ENCODE measurements around the gene SMURF1. TPM values are rescaled to one million over a fixed set of nuclear protein-coding genes. Genes with fewer than 3 reads are reported as not detected.

SMURF1 gene
- polyA plus RNA-seq, 1 donor from 2014 or later: 22.9 TPM

- no peaks in the 10 kb centered on the region for H4K20me1 ChIP-seq (ENCODE audit: insufficient read depth)
- TF ChIP-seq MXI1 (conservative IDR thresholded peaks at IDR 0.05; ENCODE audit: poor library complexity, severe bottlenecking) (no peak), EP300 (conservative IDR thresholded peaks at IDR 0.05; ENCODE audit: poor library complexity, severe bottlenecking) (no peak), EZH2 (IDR thresholded peaks at IDR 0.05; ENCODE audit: borderline replicate concordance, insufficient read depth, low read length, poor library complexity, severe bottlenecking) (no peak), POLR2AphosphoS5 (IDR thresholded peaks at IDR 0.05) (no peak), TAF1 (IDR thresholded peaks at IDR 0.05; ENCODE audit: low read depth) (no peak), SMC3 (conservative IDR thresholded peaks at IDR 0.05; ENCODE audit: poor library complexity) (no peak), RAD21 (conservative IDR thresholded peaks at IDR 0.05) (no peak)
- TF ChIP-seq, protein P1, sequence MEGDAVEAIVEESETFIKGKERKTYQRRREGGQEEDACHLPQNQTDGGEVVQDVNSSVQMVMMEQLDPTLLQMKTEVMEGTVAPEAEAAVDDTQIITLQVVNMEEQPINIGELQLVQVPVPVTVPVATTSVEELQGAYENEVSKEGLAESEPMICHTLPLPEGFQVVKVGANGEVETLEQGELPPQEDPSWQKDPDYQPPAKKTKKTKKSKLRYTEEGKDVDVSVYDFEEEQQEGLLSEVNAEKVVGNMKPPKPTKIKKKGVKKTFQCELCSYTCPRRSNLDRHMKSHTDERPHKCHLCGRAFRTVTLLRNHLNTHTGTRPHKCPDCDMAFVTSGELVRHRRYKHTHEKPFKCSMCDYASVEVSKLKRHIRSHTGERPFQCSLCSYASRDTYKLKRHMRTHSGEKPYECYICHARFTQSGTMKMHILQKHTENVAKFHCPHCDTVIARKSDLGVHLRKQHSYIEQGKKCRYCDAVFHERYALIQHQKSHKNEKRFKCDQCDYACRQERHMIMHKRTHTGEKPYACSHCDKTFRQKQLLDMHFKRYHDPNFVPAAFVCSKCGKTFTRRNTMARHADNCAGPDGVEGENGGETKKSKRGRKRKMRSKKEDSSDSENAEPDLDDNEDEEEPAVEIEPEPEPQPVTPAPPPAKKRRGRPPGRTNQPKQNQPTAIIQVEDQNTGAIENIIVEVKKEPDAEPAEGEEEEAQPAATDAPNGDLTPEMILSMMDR (IDR thresholded peaks at IDR 0.05; ENCODE audit: poor library complexity, severe bottlenecking): no peak
- TF ChIP-seq, protein P2, sequence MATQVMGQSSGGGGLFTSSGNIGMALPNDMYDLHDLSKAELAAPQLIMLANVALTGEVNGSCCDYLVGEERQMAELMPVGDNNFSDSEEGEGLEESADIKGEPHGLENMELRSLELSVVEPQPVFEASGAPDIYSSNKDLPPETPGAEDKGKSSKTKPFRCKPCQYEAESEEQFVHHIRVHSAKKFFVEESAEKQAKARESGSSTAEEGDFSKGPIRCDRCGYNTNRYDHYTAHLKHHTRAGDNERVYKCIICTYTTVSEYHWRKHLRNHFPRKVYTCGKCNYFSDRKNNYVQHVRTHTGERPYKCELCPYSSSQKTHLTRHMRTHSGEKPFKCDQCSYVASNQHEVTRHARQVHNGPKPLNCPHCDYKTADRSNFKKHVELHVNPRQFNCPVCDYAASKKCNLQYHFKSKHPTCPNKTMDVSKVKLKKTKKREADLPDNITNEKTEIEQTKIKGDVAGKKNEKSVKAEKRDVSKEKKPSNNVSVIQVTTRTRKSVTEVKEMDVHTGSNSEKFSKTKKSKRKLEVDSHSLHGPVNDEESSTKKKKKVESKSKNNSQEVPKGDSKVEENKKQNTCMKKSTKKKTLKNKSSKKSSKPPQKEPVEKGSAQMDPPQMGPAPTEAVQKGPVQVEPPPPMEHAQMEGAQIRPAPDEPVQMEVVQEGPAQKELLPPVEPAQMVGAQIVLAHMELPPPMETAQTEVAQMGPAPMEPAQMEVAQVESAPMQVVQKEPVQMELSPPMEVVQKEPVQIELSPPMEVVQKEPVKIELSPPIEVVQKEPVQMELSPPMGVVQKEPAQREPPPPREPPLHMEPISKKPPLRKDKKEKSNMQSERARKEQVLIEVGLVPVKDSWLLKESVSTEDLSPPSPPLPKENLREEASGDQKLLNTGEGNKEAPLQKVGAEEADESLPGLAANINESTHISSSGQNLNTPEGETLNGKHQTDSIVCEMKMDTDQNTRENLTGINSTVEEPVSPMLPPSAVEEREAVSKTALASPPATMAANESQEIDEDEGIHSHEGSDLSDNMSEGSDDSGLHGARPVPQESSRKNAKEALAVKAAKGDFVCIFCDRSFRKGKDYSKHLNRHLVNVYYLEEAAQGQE (IDR thresholded peaks at IDR 0.05; ENCODE audit: borderline replicate concordance): no peak
- no peak overlapping the region for H3K4me3 ChIP-seq (ENCODE audit: low read length)
- H3K79me2 ChIP-seq (replicated peaks; ENCODE audit: insufficient read depth, low read length): no peaks in the 10 kb centered on the region
- no peak overlapping the region for H3K9ac ChIP-seq (ENCODE audit: low read length)
- no peak overlapping the region for H3K27ac ChIP-seq (ENCODE audit: low read length)
- no peaks in the 10 kb centered on the region for H3K9me3 ChIP-seq (ENCODE audit: low read length)
- no peaks in the 10 kb centered on the region for H3F3A ChIP-seq (ENCODE audit: insufficient read depth, low read length, poor library complexity, severe bottlenecking)
- peaks cover 11% of the 10 kb centered on the region for H3K36me3 ChIP-seq (ENCODE audit: insufficient read depth, low read length)
- H2AFZ ChIP-seq (ENCODE audit: low read depth, low read length): no peak overlapping the region
- H3K27me3 ChIP-seq (ENCODE audit: insufficient read depth, low read depth, low read length): no peaks in the 10 kb centered on the region
- H3K9me2 ChIP-seq (ENCODE audit: insufficient read depth, low read length): no peaks in the 10 kb centered on the region
- H3K4me2 ChIP-seq (ENCODE audit: low read length): no peak overlapping the region
Measured at GRCh38 chr7:98993024-98993897, 150.6 kb downstream of the SMURF1 start.

GRCh38 chr7:98992076-98992475 is 151.8 kb downstream of the SMURF1 start:
- H3K27ac ChIP-seq (ENCODE audit: low read length): no peak overlapping the region
- peaks cover 11% of the 10 kb centered on the region for H3K36me3 ChIP-seq (ENCODE audit: insufficient read depth, low read length)
- TF ChIP-seq SMC3 (conservative IDR thresholded peaks at IDR 0.05; ENCODE audit: poor library complexity): no peak
- no peak for TF ChIP-seq POLR2AphosphoS5 (IDR thresholded peaks at IDR 0.05)
- no peak for TF ChIP-seq MXI1 (conservative IDR thresholded peaks at IDR 0.05; ENCODE audit: poor library complexity, severe bottlenecking)
- TF ChIP-seq EZH2 (IDR thresholded peaks at IDR 0.05; ENCODE audit: borderline replicate concordance, insufficient read depth, low read length, poor library complexity, severe bottlenecking): no peak
- TF ChIP-seq RAD21 (conservative IDR thresholded peaks at IDR 0.05): no peak
- TF ChIP-seq TAF1 (IDR thresholded peaks at IDR 0.05; ENCODE audit: low read depth): no peak
- TF ChIP-seq, protein P2 (IDR thresholded peaks at IDR 0.05; ENCODE audit: borderline replicate concordance): no peak
- TF ChIP-seq, protein P1 (IDR thresholded peaks at IDR 0.05; ENCODE audit: poor library complexity, severe bottlenecking): no peak
- no peak for TF ChIP-seq EP300 (conservative IDR thresholded peaks at IDR 0.05; ENCODE audit: poor library complexity, severe bottlenecking)
- no peak overlapping the region for H3K9ac ChIP-seq (ENCODE audit: low read length)
- no peak overlapping the region for H3K4me2 ChIP-seq (ENCODE audit: low read length)
- H4K20me1 ChIP-seq (ENCODE audit: insufficient read depth): no peaks in the 10 kb centered on the region
- H3K27me3 ChIP-seq (ENCODE audit: insufficient read depth, low read depth, low read length): no peaks in the 10 kb centered on the region
- H3K79me2 ChIP-seq (replicated peaks; ENCODE audit: insufficient read depth, low read length): no peaks in the 10 kb centered on the region
- H3F3A ChIP-seq (ENCODE audit: insufficient read depth, low read length, poor library complexity, severe bottlenecking): no peaks in the 10 kb centered on the region
- H2AFZ ChIP-seq (ENCODE audit: low read depth, low read length): no peak overlapping the region
- H3K9me2 ChIP-seq (ENCODE audit: insufficient read depth, low read length): no peaks in the 10 kb centered on the region
- no peak overlapping the region for H3K4me3 ChIP-seq (ENCODE audit: low read length)
- H3K9me3 ChIP-seq (ENCODE audit: low read length): no peaks in the 10 kb centered on the region
